ENCODE data around the gene EXOC3. TPM values are rescaled to one million over a fixed set of nuclear protein-coding genes. Genes with fewer than 3 reads are reported as not detected.

The EXOC3 gene
- total RNA-seq, 1 donor from 2014 or later = 19.2 TPM

GRCh38 chr5:406041-406440, 36.9 kb upstream of the EXOC3 start:
- H2AFZ ChIP-seq (replicated peaks) = no peak overlapping the region
- TF ChIP-seq, protein P1, sequence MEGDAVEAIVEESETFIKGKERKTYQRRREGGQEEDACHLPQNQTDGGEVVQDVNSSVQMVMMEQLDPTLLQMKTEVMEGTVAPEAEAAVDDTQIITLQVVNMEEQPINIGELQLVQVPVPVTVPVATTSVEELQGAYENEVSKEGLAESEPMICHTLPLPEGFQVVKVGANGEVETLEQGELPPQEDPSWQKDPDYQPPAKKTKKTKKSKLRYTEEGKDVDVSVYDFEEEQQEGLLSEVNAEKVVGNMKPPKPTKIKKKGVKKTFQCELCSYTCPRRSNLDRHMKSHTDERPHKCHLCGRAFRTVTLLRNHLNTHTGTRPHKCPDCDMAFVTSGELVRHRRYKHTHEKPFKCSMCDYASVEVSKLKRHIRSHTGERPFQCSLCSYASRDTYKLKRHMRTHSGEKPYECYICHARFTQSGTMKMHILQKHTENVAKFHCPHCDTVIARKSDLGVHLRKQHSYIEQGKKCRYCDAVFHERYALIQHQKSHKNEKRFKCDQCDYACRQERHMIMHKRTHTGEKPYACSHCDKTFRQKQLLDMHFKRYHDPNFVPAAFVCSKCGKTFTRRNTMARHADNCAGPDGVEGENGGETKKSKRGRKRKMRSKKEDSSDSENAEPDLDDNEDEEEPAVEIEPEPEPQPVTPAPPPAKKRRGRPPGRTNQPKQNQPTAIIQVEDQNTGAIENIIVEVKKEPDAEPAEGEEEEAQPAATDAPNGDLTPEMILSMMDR (IDR thresholded peaks at IDR 0.05) = no peak
- TF ChIP-seq EZH2phosphoT487 (IDR thresholded peaks at IDR 0.05) (no peak), EZH2 (IDR thresholded peaks at IDR 0.05) (no peak)
- DNase-seq (ENCODE audit: low spot score) = peak; percentile 0
- H3K4me1 ChIP-seq = no peaks in the 10 kb centered on the region
- Mint-ChIP-seq H3K9me3 (peaks cover 3% of the 10 kb centered on the region), H3K4me3 (no peak overlapping the region), H3K4me1 (peaks cover 16% of the 10 kb centered on the region), H3K27ac (no peak overlapping the region), H3K36me3 (no peaks in the 10 kb centered on the region), H3K27me3 (ENCODE audit: insufficient read depth, low read depth) (peaks cover 3% of the 10 kb centered on the region)
- no peaks in the 10 kb centered on the region for H3K79me2 ChIP-seq (ENCODE audit: low read depth)
- H3K9me3 ChIP-seq (ENCODE audit: low read depth) = no peaks in the 10 kb centered on the region
- H3F3A ChIP-seq (ENCODE audit: low read depth) = no peaks in the 10 kb centered on the region
- H4K20me1 ChIP-seq (ENCODE audit: low read depth) = no peaks in the 10 kb centered on the region
- no peak overlapping the region for H3K27ac ChIP-seq
- no peaks in the 10 kb centered on the region for H3K36me3 ChIP-seq
- H3K9ac ChIP-seq = no peak overlapping the region
- no peak overlapping the region for H3K4me2 ChIP-seq
- H3K4me3 ChIP-seq = no peak overlapping the region
- H3K27me3 ChIP-seq = peaks cover 2% of the 10 kb centered on the region

DNA sequence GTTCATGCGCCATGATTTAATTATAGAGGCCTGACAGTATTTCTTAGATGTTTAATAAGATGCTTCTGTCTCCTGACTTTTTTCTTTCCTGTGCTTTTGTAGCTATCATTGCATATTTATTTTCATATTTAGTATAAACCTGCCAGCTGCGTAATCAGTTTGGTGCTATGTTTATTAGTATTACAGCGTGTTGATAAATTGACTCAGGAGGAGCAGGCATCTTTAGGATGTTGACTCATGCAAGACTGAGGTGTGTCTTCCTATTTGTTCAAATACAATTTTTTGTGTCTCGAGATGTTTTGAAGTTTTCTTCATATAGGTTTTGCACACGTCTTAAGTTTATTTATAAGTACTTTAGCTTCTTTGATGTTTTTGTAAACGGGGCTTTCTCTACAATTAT, 35.9 kb upstream of the EXOC3 start:
- Mint-ChIP-seq H3K9me3 (peaks cover under 1% of the 10 kb centered on the region), H3K36me3 (no peaks in the 10 kb centered on the region), H3K27ac (no peak overlapping the region), H3K4me1 (peaks cover 16% of the 10 kb centered on the region), H3K4me3 (no peak overlapping the region), H3K27me3 (ENCODE audit: insufficient read depth, low read depth) (peaks cover under 1% of the 10 kb centered on the region)
- DNase-seq (ENCODE audit: low spot score) = no peak
- H3F3A ChIP-seq (ENCODE audit: low read depth) = no peaks in the 10 kb centered on the region
- no peaks in the 10 kb centered on the region for H3K9me3 ChIP-seq (ENCODE audit: low read depth)
- H2AFZ ChIP-seq (replicated peaks) = no peak overlapping the region
- no peak overlapping the region for H3K4me2 ChIP-seq
- no peak overlapping the region for H3K9ac ChIP-seq
- H3K4me1 ChIP-seq = no peaks in the 10 kb centered on the region
- TF ChIP-seq EZH2phosphoT487 (IDR thresholded peaks at IDR 0.05) (no peak), EZH2 (IDR thresholded peaks at IDR 0.05) (no peak)
- TF ChIP-seq, protein P1 (IDR thresholded peaks at IDR 0.05) = no peak
- no peaks in the 10 kb centered on the region for H3K27me3 ChIP-seq
- H3K4me3 ChIP-seq = no peak overlapping the region
- H3K27ac ChIP-seq = no peak overlapping the region
- H3K79me2 ChIP-seq (ENCODE audit: low read depth) = no peaks in the 10 kb centered on the region
- no peaks in the 10 kb centered on the region for H4K20me1 ChIP-seq (ENCODE audit: low read depth)
- H3K36me3 ChIP-seq = no peaks in the 10 kb centered on the region

- no peak overlapping the region for H3K4me3 Mint-ChIP-seq
- H3K4me1 ChIP-seq = no peaks in the 10 kb centered on the region
- H3F3A ChIP-seq (ENCODE audit: low read depth) = no peaks in the 10 kb centered on the region
- no peaks in the 10 kb centered on the region for H4K20me1 ChIP-seq (ENCODE audit: low read depth)
- no peaks in the 10 kb centered on the region for H3K27me3 ChIP-seq
- H3K9me3 Mint-ChIP-seq = no peaks in the 10 kb centered on the region
- no peaks in the 10 kb centered on the region for H3K36me3 Mint-ChIP-seq
- H3K27ac ChIP-seq = no peak overlapping the region
- DNase-seq (ENCODE audit: low spot score) = no peak
- H3K4me2 ChIP-seq = no peak overlapping the region
- H3K4me3 ChIP-seq = no peak overlapping the region
- no peak overlapping the region for H3K27ac Mint-ChIP-seq
- H3K4me1 Mint-ChIP-seq = peaks cover 16% of the 10 kb centered on the region
- TF ChIP-seq, protein P1 (IDR thresholded peaks at IDR 0.05) = no peak
- TF ChIP-seq EZH2phosphoT487 (IDR thresholded peaks at IDR 0.05) = no peak
- no peak for TF ChIP-seq EZH2 (IDR thresholded peaks at IDR 0.05)
- H3K79me2 ChIP-seq (ENCODE audit: low read depth) = no peaks in the 10 kb centered on the region
- H2AFZ ChIP-seq (replicated peaks) = no peak overlapping the region
- no peak overlapping the region for H3K9ac ChIP-seq
- H3K36me3 ChIP-seq = no peaks in the 10 kb centered on the region
- no peaks in the 10 kb centered on the region for H3K27me3 Mint-ChIP-seq (ENCODE audit: insufficient read depth, low read depth)
- no peaks in the 10 kb centered on the region for H3K9me3 ChIP-seq (ENCODE audit: low read depth)
Observed at GRCh38 chr5:407801-408268, 35.1 kb upstream of the EXOC3 start.

All from neural progenitor cell (in vitro differentiated cells).